Spleen (tissue), 7 donors: Measurements from ENCODE around the gene ABRAXAS1.

ENCODE experiments used
- POLR2A ChIP-seq, 3 donors: fragments of 450-650 bp; IDR thresholded peaks; one replicate each; pipeline ENCODE4 v1.5.1; 2017; ENCODE audit warnings: antibody characterized with exemption in 3 of 3, mild to moderate bottlenecking in 1 of 3
- POLR2AphosphoS5 ChIP-seq, 3 donors: sonication (generic); formaldehyde crosslinking; IDR thresholded peaks; one replicate each; pipeline ENCODE4 v1.5.1; 2017; ENCODE audit warnings: antibody characterized with exemption in 3 of 3
- TF ChIP-seq, protein P1 (sequence below), 11 experiments: fragments of 200-600 bp in 7 of 11; fragments of 450-650 bp in 4 of 11; sonication (generic) in 4 of 11; IDR thresholded peaks in 8 of 11; conservative IDR thresholded peaks in 3 of 11; 1 replicate in 7 of 11; 2 replicates in 4 of 11; pipeline versions ENCODE4 v1.4.0 to v1.8.0; 2016 to 2021; ENCODE audit warnings: antibody characterized with exemption in 11 of 11, inconsistent platforms in 4 of 11, mild to moderate bottlenecking in 1 of 11
- donor health status: DM: no; HTN: no; CAD: no; lungs with moderate emphysema.
- donor health status: DM: no; HTN: no; CAD: no.
- donor health status: DM: no; HTN: no; CAD: no.

DNA sequence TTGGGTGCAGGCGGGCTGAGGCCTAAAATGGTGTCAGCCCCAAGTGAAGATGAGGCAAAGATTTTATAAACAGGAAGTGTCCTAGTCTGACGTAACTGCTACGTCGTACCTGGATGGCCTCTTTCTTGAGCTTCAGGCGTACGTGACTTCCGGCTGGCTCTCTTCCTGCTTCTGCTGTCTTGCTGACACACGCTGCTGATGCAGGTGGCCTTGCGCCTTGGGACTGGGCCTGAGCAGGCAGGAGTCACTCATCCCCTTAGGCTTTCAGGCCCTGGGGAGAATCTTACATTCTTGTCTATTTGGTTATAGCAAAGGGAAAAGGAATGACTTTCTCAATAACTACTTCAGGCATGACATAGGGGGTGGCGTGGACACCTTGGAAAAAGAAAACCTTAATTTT, 20.1 kb upstream of the ABRAXAS1 start:
- TF ChIP-seq, protein P1, sequence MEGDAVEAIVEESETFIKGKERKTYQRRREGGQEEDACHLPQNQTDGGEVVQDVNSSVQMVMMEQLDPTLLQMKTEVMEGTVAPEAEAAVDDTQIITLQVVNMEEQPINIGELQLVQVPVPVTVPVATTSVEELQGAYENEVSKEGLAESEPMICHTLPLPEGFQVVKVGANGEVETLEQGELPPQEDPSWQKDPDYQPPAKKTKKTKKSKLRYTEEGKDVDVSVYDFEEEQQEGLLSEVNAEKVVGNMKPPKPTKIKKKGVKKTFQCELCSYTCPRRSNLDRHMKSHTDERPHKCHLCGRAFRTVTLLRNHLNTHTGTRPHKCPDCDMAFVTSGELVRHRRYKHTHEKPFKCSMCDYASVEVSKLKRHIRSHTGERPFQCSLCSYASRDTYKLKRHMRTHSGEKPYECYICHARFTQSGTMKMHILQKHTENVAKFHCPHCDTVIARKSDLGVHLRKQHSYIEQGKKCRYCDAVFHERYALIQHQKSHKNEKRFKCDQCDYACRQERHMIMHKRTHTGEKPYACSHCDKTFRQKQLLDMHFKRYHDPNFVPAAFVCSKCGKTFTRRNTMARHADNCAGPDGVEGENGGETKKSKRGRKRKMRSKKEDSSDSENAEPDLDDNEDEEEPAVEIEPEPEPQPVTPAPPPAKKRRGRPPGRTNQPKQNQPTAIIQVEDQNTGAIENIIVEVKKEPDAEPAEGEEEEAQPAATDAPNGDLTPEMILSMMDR (IDR thresholded peaks at IDR 0.05 in 8 of 11, conservative IDR thresholded peaks at IDR 0.05 in 3 of 11), result no peak
- TF ChIP-seq POLR2A (IDR thresholded peaks at IDR 0.05) (no peak), POLR2AphosphoS5 (IDR thresholded peaks at IDR 0.05) (no peak)
